Measurements from ENCODE around the gene UNKL. TPM values are rescaled to one million over a fixed set of nuclear protein-coding genes. Genes with fewer than 3 reads are reported as not detected.

The UNKL gene
- total and polyA plus RNA-seq, 2 of the 8 experiments (the other 6 are each of a cell fraction or from before 2014, with no cell fraction given), result 25.1 to 31.8 TPM

DNA sequence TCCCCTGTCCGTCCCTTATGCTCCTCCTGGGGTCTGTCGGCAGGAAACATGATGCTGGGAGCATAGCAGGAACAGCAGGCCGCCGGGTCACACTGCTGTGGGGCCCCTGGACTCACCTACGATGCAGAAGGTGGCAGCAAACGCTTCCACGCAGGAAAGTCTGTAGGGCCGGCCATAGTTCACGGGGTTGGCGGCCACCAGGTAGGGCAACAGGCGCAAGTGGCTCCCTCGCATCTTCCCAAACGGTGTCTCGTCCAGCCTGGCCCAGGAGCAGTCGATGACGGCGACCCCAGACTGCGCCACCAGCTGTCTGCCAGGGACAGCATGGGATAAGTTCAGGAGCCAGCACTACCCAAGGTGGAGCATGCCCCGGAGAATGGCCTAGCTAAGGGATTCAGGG lies 63.8 kb downstream of the UNKL start:
- no peak overlapping the region for H2AFZ ChIP-seq (ENCODE audit: low read length)
- no peak overlapping the region for H3K14ac ChIP-seq (ENCODE audit: insufficient read length)
- CTCF ChIA-PET (ENCODE audit: partially characterized antibody), result interaction anchor here (1.0 to 11.1 kb wide), 3 partner anchors 14 to 35 kb away, joined by 3 to 52 read pairs (median 43); partner anchors contain the start of gene BAIAP3

More for the DNA sequence above, 63.8 kb downstream of the UNKL start:
- Histone ChIP-seq H3K4me1 (replicated peaks in 1 of 4; ENCODE audit: control insufficient read depth in 3 of 4, insufficient read depth in 4 of 4, low read length in 3 of 4) (peaks cover 0 to 7% (median 4%) of the 10 kb centered on the region in 4 experiments; a peak in 3 of 7 replicates), H2BK12ac (ENCODE audit: low read depth, low read length) (no peak overlapping the region), H3K9ac (replicated peaks in 1 of 4; ENCODE audit: extremely low read depth in 1 of 4, low read depth in 3 of 4, low read length in 3 of 4) (peak overlapping the region in 2 of 4 experiments; percentile 72 to 76; a peak in 2 of 7 replicates), H3K23ac (ENCODE audit: insufficient read length) (no peak overlapping the region), H3K27me3 (replicated peaks in 1 of 4; ENCODE audit: control insufficient read depth in 3 of 4, extremely low read depth in 1 of 4, insufficient read depth in 3 of 4, low read length in 3 of 4) (no peaks in the 10 kb centered on the region), H3K36me3 (ENCODE audit: control insufficient read depth in 2 of 4, insufficient read depth in 4 of 4, low read length in 3 of 4) (peaks cover 4 to 9% (median 5%) of the 10 kb centered on the region in 4 experiments; a peak in 4 of 8 replicates), H3K79me2 (ENCODE audit: control insufficient read depth in 1 of 2, insufficient read depth in 2 of 2, low read length in 2 of 2) (peaks cover 0 to 42% of the 10 kb centered on the region in 2 experiments; a peak in 2 of 4 replicates), H2AK5ac (ENCODE audit: low read depth, low read length) (no peak overlapping the region), H3K9me3 (ENCODE audit: insufficient read depth in 2 of 2, low read depth in 1 of 2, low read length in 1 of 2) (no peaks in the 10 kb centered on the region), H3K56ac (replicated peaks; ENCODE audit: insufficient read length, low read depth, low read length) (no peak overlapping the region), H2BK5ac (ENCODE audit: low read depth, low read length) (no peak overlapping the region), H3K79me1 (ENCODE audit: low read depth, low read length) (peaks cover 16% of the 10 kb centered on the region), H3K4me3 (ENCODE audit: extremely low read depth in 1 of 4, insufficient read depth in 2 of 4, low read depth in 3 of 4, low read length in 4 of 4) (peak overlapping the region; percentile 74 to 97 (median 88)), H3K23me2 (ENCODE audit: low read depth, low read length) (peaks cover 14% of the 10 kb centered on the region), H3K27ac (ENCODE audit: low read depth, low read length) (no peak overlapping the region), H2BK15ac (ENCODE audit: low read length) (no peak overlapping the region), H2BK120ac (replicated peaks; ENCODE audit: low read depth, low read length) (no peak overlapping the region), H3K4ac (replicated peaks; ENCODE audit: insufficient read length, low read depth, low read length) (peak overlapping the region; percentile 69), H4K91ac (replicated peaks; ENCODE audit: insufficient read length, low read length) (peak overlapping the region; percentile 3), H3K4me2 (ENCODE audit: insufficient read depth in 1 of 2, low read depth in 2 of 2, low read length in 2 of 2) (peak overlapping the region; percentile 88 to 99), H4K5ac (ENCODE audit: insufficient read length, low read depth, low read length) (no peak overlapping the region), H4K8ac (ENCODE audit: extremely low read depth, insufficient read depth, low read length) (peak overlapping the region; percentile 89), H3K18ac (ENCODE audit: extremely low read depth, low read length) (no peak overlapping the region), H2BK20ac (ENCODE audit: low read length) (no peak overlapping the region), H4K20me1 (replicated peaks in 1 of 2; ENCODE audit: control insufficient read depth in 1 of 2, insufficient read depth in 2 of 2, low read length in 2 of 2) (peaks cover 0 to 13% of the 10 kb centered on the region in 2 experiments)
- 88% methylated on average over 19 of the region's 19 CpGs; no CpG with 5 or more reads in 1 of the 2 experiments for WGBS, 2 experiments (ENCODE audit: extremely low coverage in 1 of 2, insufficient coverage in 1 of 2, insufficient read length in 1 of 2, insufficient replicate concordance in 2 of 2, low coverage in 1 of 2, low lambda C conversion rate in 2 of 2, missing lambda C conversion rate in 1 of 2)
- POLR2A ChIA-PET (ENCODE audit: partially characterized antibody), result interaction anchor here (1.3 to 2.2 kb wide), 3 partner anchors 9 to 30 kb away, joined by 3 to 8 read pairs (median 5); no protein-coding TSS in a partner anchor
- no peak for TF ChIP-seq SIN3A (conservative IDR thresholded peaks at IDR 0.05 in 1 of 2, IDR thresholded peaks at IDR 0.05 in 1 of 2; ENCODE audit: low read depth in 1 of 2, low read length in 2 of 2)
- TF ChIP-seq TBP (IDR thresholded peaks at IDR 0.05; ENCODE audit: low read depth, low read length), result no peak
- no peak for TF ChIP-seq ZNF274 (IDR thresholded peaks at IDR 0.05; ENCODE audit: borderline replicate concordance, extremely low read depth, low read length)
- TF ChIP-seq, protein P1, sequence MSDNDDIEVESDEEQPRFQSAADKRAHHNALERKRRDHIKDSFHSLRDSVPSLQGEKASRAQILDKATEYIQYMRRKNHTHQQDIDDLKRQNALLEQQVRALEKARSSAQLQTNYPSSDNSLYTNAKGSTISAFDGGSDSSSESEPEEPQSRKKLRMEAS (IDR thresholded peaks at IDR 0.05), result no peak
- no peak for TF ChIP-seq POU5F1 (IDR thresholded peaks at IDR 0.05; ENCODE audit: low read depth, low read length)
- TF ChIP-seq POLR2AphosphoS5 (IDR thresholded peaks at IDR 0.05; ENCODE audit: low read depth, low read length), result no peak
- TF ChIP-seq RBBP5 (IDR thresholded peaks at IDR 0.05; ENCODE audit: borderline replicate concordance, low read depth, low read length), result no peak
- no peak for TF ChIP-seq JUN (IDR thresholded peaks at IDR 0.05; ENCODE audit: low read depth, low read length)
- FAIRE-seq, result no peak
- DNase-seq (ENCODE audit: low read depth in 1 of 2, low spot score in 2 of 2), result no peak
